B cell (primary cell): ENCODE results near the gene ZMYM2. TPM values are rescaled to one million over a fixed set of nuclear protein-coding genes. Genes with fewer than 3 reads are reported as not detected.

Experiments used
- ATAC-seq: fragments of 200-7000 bp; cut with Tn5 transposase; one replicate; pipeline ENCODE4 v1.10.0; 2021; ENCODE audit warnings: low read depth, mild to moderate bottlenecking, moderate number of reproducible peaks, moderate library complexity
- CTCF ChIA-PET: fragments of 350-600 bp; sonication (Branson Sonifier 250); formaldehyde crosslinking; loops from one replicate; lab custom pipeline; 2021; ENCODE audit warnings: antibody characterized with exemption, inconsistent platforms; lab: Charles Lee
- POLR2A ChIA-PET: fragments of 350-600 bp; sonication (Branson Sonifier 250); formaldehyde crosslinking; loops from one replicate; lab custom pipeline; 2021; ENCODE audit warnings: antibody characterized with exemption; lab: Charles Lee
- DNase-seq: peaks from one replicate; pipeline ENCODE4 v3.0.0; 2013
- H2AFZ ChIP-seq: 2 replicates; pipeline ENCODE4 v1.6.1; 2012; ENCODE audit warnings: mild to moderate bottlenecking, low read depth, low read length; ENCODE audit not compliant: insufficient read depth, poor library complexity, severe bottlenecking
- H3K27ac ChIP-seq, 2 donors: 1 replicate in 1 of 2; 2 replicates in 1 of 2; pipeline ENCODE4 v1.5.1; 2012 to 2013; ENCODE audit warnings: low read length in 2 of 2, mild to moderate bottlenecking in 2 of 2, moderate library complexity in 1 of 2
- H3K27me3 ChIP-seq, 4 experiments: fragments of 200-600 bp in 1 of 4; sonication (generic) in 1 of 4; replicated peaks in 1 of 4; 1 replicate in 2 of 4; 2 replicates in 2 of 4; pipeline versions ENCODE4 v1.6.1 to v1.7.0; 2013 to 2016; ENCODE audit warnings: low read length in 3 of 4, mild to moderate bottlenecking in 2 of 4, mixed read lengths in 1 of 4, moderate library complexity in 1 of 4; ENCODE audit not compliant: insufficient read depth in 4 of 4, control insufficient read depth in 3 of 4; ENCODE audit errors: control extremely low read depth in 1 of 4
- H3K36me3 ChIP-seq, 2 experiments: replicated peaks in 1 of 2; 1 replicate in 1 of 2; 2 replicates in 1 of 2; pipeline versions ENCODE4 v1.6.1 to v1.7.1; 2013; ENCODE audit warnings: low read length in 1 of 2; ENCODE audit not compliant: insufficient read depth in 2 of 2, control insufficient read depth in 1 of 2; ENCODE audit errors: control extremely low read depth in 1 of 2, extremely low read depth in 1 of 2
- H3K4me1 ChIP-seq, 2 donors: fragments of 200-600 bp in 1 of 2; sonication (generic) in 1 of 2; 1 replicate in 1 of 2; 2 replicates in 1 of 2; pipeline versions ENCODE4 v1.5.1 to v1.6.1; 2013 to 2017; ENCODE audit warnings: low read length in 2 of 2; ENCODE audit not compliant: control insufficient read depth in 2 of 2, insufficient read depth in 2 of 2
- H3K4me2 ChIP-seq: replicated peaks from 2 replicates; pipeline ENCODE3; 2012; ENCODE audit warnings: mild to moderate bottlenecking, low read depth, low read length; ENCODE audit not compliant: poor library complexity, severe bottlenecking
- H3K4me3 ChIP-seq, 5 experiments: fragments of 200-600 bp in 1 of 5; sonication (generic) in 1 of 5; 1 replicate in 3 of 5; 2 replicates in 2 of 5; pipeline versions ENCODE4 v1.5.1 to v1.7.0; 2011 to 2016; ENCODE audit warnings: low read length in 4 of 5, mild to moderate bottlenecking in 4 of 5, low read depth in 2 of 5, control low read depth in 1 of 5, moderate library complexity in 1 of 5; ENCODE audit not compliant: insufficient read depth in 1 of 5; ENCODE audit errors: control extremely low read depth in 1 of 5, extremely low read depth in 1 of 5
- H3K79me2 ChIP-seq: fragments of 200-600 bp; sonication (generic); one replicate; pipeline ENCODE4 v1.6.0; 2016; ENCODE audit warnings: low read length; ENCODE audit not compliant: control insufficient read depth, insufficient read depth
- H3K9ac ChIP-seq: fragments of 200-600 bp; sonication (generic); 2 replicates; pipeline ENCODE4 v1.6.1; 2017; ENCODE audit warnings: mild to moderate bottlenecking, low read length, moderate library complexity
- H3K9me3 ChIP-seq, 3 donors: one replicate each; pipeline versions ENCODE4 v1.6.1 to v1.7.1; 2013; ENCODE audit warnings: low read length in 2 of 3; ENCODE audit not compliant: control insufficient read depth in 2 of 3, insufficient read depth in 1 of 3; ENCODE audit errors: control extremely low read depth in 1 of 3
- H4K20me1 ChIP-seq: 2 replicates; pipeline ENCODE4 v1.6.0; 2012; ENCODE audit warnings: mild to moderate bottlenecking, low read length; ENCODE audit not compliant: insufficient read depth, control insufficient read depth, poor library complexity, severe bottlenecking
- H3K27ac Mint-ChIP-seq: one replicate; pipeline ENCODE4 v1.8.0; 2021; ENCODE audit warnings: mixed read lengths
- H3K27me3 Mint-ChIP-seq: one replicate; pipeline ENCODE4 v1.8.0; 2021; ENCODE audit warnings: mixed read lengths
- H3K4me1 Mint-ChIP-seq: one replicate; pipeline ENCODE4 v1.8.0; 2021; ENCODE audit warnings: mixed read lengths
- H3K4me3 Mint-ChIP-seq: one replicate; pipeline ENCODE4 v1.8.0; 2021; ENCODE audit warnings: mixed read lengths
- H3K9me3 Mint-ChIP-seq: one replicate; pipeline ENCODE4 v1.8.0; 2022; ENCODE audit warnings: mixed read lengths; ENCODE audit not compliant: insufficient read depth
- EZH2 ChIP-seq: IDR thresholded peaks from 2 replicates; pipeline ENCODE4 v1.6.1; 2012; ENCODE audit warnings: borderline replicate concordance, low read depth, mild to moderate bottlenecking, moderate library complexity, low read length; ENCODE audit not compliant: insufficient read depth, poor library complexity, severe bottlenecking
- WGBS: methylation state at CpG from one replicate; pipeline ENCODE4 v1.1.5; 2013; ENCODE audit warnings: missing lambda C conversion rate; ENCODE audit not compliant: insufficient coverage; 5-methylcytosine and 5-hydroxymethylcytosine counted together
- intact Hi-C: fragments of 100-400 bp; cut with micrococcal nuclease; formaldehyde crosslinking; loops from one replicate; pipeline ENCODE4 v1.10.0; 2022
- polyA plus RNA-seq: library from polyadenylated mRNA; depleted of rRNA; stranded (reverse); fragments of >200 nt; gene quantifications from 2 replicates; pipeline ENCODE4 v1.2.3, GENCODE V29; 2012
- total RNA-seq, 2 donors: library from RNA; stranded (reverse); fragments of 120-200 nt in 1 of 2; gene quantifications; 1 replicate in 1 of 2; 2 replicates in 1 of 2; pipeline versions ENCODE4 v1.2.3 to v1.2.4, GENCODE V29; 2013 to 2022
- TF ChIP-seq, protein P1 (sequence below): fragments of 200-600 bp; IDR thresholded peaks from one replicate; pipeline ENCODE4 v1.8.0; 2022; ENCODE audit warnings: antibody characterized with exemption, mild to moderate bottlenecking

ZMYM2 gene
- total and polyA plus RNA-seq, 2 donors (not counting 1 experiment from before 2014, with no cell fraction given), result 21.7 to 131 TPM

DNA sequence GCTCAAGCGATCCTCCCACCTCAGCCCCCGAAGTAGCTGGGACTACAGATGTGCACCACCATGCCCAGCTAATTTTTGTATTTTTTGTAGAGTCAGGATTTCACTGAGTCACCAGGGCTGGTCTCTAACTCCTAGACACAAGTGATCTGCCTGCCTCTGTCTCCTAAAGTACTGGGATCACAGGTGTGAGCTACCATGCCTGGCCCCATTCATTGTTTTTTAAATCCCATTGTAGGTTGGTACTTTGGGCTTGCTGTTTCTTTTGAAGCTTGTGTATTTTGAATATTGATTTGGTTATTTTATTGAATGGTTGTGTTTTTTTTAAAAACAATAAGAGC lies 26.7 kb downstream of the ZMYM2 start:
- peak overlapping the region in 1 of 2 donors; percentile 19 for H3K27ac ChIP-seq

DNA sequence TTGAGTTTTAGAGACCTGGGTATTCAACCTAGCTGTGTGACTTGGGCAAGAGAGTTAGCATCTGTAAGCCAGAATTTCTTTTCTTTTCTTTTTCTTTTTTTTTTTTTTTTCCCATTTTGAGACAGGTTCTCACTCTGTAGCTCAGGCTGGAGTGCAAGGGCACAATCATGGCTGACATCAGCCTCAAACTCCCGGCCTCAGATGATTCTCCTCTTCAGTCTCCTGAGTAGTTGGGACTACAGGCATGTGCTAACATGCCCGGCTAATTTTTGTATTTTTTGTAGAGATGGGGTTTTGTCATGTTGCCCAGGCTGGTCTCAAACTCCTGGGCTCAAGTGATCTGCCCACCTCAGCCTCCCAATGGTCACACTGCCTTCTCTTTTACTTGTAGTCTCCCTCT lies 33.0 kb downstream of the ZMYM2 start:
- no peaks in the 10 kb centered on the region for H3K27me3 Mint-ChIP-seq
- no peak overlapping the region for H3K4me3 Mint-ChIP-seq
- Histone ChIP-seq H3K36me3 (peaks cover 23 to 28% of the 10 kb centered on the region in 2 experiments), H3K4me2 (no peak overlapping the region), H3K4me1 (no peaks in the 10 kb centered on the region), H3K9me3 (peaks cover 0 to 1% (median 0%) of the 10 kb centered on the region in 3 donors), H2AFZ (no peak overlapping the region), H3K27me3 (no peaks in the 10 kb centered on the region), H3K27ac (no peak overlapping the region), H3K9ac (no peak overlapping the region), H4K20me1 (peaks cover 52% of the 10 kb centered on the region), H3K4me3 (no peak overlapping the region), H3K79me2 (peaks cover 81% of the 10 kb centered on the region)
- peaks cover 12% of the 10 kb centered on the region for H3K4me1 Mint-ChIP-seq
- intact Hi-C loops, result no loop called here
- TF ChIP-seq EZH2, result no peak
- TF ChIP-seq, protein P1, sequence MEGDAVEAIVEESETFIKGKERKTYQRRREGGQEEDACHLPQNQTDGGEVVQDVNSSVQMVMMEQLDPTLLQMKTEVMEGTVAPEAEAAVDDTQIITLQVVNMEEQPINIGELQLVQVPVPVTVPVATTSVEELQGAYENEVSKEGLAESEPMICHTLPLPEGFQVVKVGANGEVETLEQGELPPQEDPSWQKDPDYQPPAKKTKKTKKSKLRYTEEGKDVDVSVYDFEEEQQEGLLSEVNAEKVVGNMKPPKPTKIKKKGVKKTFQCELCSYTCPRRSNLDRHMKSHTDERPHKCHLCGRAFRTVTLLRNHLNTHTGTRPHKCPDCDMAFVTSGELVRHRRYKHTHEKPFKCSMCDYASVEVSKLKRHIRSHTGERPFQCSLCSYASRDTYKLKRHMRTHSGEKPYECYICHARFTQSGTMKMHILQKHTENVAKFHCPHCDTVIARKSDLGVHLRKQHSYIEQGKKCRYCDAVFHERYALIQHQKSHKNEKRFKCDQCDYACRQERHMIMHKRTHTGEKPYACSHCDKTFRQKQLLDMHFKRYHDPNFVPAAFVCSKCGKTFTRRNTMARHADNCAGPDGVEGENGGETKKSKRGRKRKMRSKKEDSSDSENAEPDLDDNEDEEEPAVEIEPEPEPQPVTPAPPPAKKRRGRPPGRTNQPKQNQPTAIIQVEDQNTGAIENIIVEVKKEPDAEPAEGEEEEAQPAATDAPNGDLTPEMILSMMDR, result no peak
- no peak overlapping the region for H3K27ac Mint-ChIP-seq
- ChIA-PET CTCF (no interaction called here), POLR2A (no interaction called here)
- no peaks in the 10 kb centered on the region for H3K9me3 Mint-ChIP-seq
- DNase-seq (no peak), ATAC-seq (no peak)
- 100% methylated on average over 1 of the region's 2 CpGs for WGBS

More for the DNA sequence above, 26.7 kb downstream of the ZMYM2 start:
- TF ChIP-seq, protein P1, result no peak
- no peak for TF ChIP-seq EZH2
- Mint-ChIP-seq H3K27me3 (no peaks in the 10 kb centered on the region), H3K27ac (no peak overlapping the region), H3K4me3 (no peak overlapping the region), H3K4me1 (peaks cover 22% of the 10 kb centered on the region), H3K9me3 (no peaks in the 10 kb centered on the region)
- ATAC-seq (no peak), DNase-seq (no peak)
- Histone ChIP-seq H4K20me1 (peaks cover 57% of the 10 kb centered on the region), H3K4me1 (peaks cover 7 to 12% of the 10 kb centered on the region in 2 donors), H2AFZ (no peak overlapping the region), H3K4me2 (peak overlapping the region; percentile 20), H3K27me3 (no peaks in the 10 kb centered on the region), H3K9me3 (no peaks in the 10 kb centered on the region), H3K36me3 (peaks cover 0 to 5% of the 10 kb centered on the region in 2 experiments), H3K4me3 (no peak overlapping the region), H3K79me2 (peaks cover 79% of the 10 kb centered on the region), H3K9ac (no peak overlapping the region)
- no CpG with 5 or more reads among the region's 2 CpGs for WGBS
- CTCF ChIA-PET, result interaction anchor here (0.8 to 2.3 kb wide), 8 partner anchors 12 to 175 kb away, joined by 3 to 8 read pairs (median 4); partner anchors contain the start of gene GJA3
- POLR2A ChIA-PET, result no interaction called here
- intact Hi-C loops, result no loop called here
